Hematopoietic multipotent progenitor cell treated with erythropoietin and hydrocortisone succinate and interleukin-3 and kit ligand, for 15 days (in vitro differentiated cells): ENCODE measurements around the gene ALDH1L1.
"Not testable (repeated sequence)": the region's sequence is repeated elsewhere in the genome, so short reads cannot be mapped to it uniquely, and the experiment has no call there.

Source experiments
- DNase-seq: peaks from one replicate; pipeline ENCODE4 v3.0.0-alpha.2; 2015; ENCODE audit warnings: low spot score

The ALDH1L1 gene

DNA sequence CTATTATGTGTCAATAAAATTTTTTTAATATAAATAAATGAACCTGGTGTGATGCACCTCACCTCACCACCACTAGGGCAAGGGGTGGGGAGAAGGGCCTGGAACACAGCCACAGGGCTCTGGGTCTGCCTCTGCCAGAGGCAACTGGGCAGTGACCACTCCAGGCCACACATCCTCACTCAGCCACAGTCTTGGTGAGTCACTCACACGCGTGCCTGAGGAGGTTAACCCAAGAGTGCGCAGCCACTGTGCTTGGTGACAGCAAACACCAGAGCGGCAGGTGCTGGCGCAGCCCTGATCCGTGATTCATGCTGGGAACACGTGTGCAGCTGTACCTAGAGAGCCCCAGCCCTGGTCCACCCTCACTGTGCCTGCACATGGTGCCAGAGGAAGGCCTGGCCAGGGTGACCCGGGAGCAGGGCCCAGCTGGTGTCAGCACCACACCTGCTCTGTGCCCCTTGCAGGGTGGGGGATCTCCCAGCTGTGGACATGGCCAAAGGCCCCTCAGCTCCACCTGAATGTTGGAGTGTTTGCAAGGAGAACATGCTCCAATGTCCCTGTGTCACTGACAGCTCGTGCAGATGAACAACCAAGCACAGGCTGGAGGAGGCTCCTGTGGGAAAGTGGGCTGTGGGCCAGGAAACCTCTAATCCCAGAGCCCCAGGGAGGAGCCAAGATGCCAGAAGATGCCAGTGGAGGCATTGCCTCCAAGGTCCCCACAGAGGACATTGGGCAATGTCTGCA, 98.6 kb downstream of the ALDH1L1 start:
- DNase-seq, result no peak

DNA sequence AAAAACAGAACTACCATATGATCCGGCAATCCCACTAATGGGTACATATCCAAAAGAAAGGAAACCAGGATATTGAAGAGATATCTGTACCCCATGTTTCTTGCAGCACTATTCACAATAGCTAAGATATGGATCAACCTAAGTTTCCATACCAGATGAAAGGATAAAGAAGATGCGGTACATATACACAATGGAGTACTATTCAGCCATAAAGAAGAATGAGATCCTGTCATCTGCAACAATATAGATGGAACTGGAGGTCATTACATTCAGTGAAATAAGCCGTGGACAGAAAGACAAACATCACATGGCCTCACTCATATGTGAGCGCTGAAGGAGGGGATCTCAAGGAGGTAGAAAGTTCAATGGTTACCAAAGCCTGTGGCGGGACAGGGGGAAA, 99.4 kb downstream of the ALDH1L1 start:
- no peak for DNase-seq

DNA sequence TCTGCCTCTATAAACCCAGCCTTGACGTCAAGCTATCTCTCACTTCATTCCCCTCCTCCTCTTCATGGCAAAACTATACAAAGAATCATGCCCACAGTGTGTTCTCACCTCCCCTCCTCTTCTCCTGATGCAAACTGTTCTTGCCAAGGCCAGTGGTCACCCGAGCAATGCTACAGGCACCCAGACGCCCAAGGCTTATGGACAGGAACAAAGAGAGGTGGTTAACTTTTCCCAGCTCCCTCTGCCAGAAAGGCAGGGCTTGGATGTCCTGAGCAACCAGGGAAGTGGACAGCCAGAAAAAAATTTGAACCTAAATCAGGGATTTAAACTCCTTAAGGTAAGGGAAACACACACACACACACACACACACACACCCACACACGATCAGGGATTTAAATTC, 101.5 kb downstream of the ALDH1L1 start:
- no peak for DNase-seq

DNA sequence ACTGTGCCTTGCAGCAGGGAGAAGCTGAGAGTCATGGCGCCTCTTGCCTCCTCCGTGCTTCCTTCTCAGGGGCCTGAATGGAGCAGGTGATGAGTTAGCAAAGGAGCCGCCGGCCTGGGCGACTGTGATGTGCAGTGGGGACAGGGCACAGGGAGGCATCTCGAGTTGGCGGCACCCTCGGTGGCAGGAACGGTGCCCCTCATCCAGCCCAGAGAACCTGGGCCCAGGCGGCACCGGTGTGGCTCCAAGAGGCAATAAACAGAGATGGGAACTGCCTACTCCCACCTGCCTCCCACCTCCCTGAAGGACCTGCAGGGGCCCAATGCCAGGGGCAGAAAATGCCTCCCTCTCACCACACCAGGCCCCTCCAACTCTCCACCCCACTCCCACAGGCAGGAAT, 102.6 kb downstream of the ALDH1L1 start:
- DNase-seq, result no peak

DNA sequence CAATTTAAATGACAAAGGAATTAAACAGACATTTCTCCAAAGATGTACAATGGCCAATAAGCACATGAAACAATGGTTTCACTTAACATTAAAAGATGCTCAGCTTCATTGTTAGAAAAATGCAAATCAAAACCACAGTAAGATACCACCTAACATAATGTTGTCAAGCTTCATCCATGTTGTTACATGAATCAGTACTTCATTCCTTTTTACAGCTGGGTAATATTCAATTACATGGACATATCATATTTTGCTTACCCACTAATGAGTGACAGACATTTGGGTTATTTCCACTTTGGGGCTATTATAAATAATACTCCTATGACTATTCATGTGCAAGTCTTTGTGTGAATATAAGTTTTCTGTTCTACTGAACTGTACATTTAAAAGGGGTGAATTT, 104.2 kb downstream of the ALDH1L1 start:
- no peak for DNase-seq

DNA sequence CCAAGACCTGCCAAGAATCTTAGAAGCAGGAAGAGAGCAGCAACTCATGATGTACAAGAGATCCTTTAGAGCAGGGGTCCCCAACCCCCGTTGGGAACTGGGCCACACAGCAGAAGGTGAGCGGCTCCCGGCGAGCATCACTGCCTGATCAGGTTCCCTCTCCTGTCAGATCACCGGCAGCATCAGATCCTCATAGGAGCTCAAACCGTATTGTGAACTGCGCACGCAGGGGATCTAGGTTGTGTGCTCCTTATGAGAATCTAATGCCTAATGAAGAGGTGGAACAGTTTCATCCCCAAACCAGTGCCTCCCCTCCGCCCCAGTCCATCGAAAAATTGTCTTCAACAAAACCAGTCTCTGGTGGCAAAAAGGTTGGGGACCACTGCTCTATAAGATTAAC, 110.2 kb downstream of the ALDH1L1 start:
- no peak for DNase-seq

DNA sequence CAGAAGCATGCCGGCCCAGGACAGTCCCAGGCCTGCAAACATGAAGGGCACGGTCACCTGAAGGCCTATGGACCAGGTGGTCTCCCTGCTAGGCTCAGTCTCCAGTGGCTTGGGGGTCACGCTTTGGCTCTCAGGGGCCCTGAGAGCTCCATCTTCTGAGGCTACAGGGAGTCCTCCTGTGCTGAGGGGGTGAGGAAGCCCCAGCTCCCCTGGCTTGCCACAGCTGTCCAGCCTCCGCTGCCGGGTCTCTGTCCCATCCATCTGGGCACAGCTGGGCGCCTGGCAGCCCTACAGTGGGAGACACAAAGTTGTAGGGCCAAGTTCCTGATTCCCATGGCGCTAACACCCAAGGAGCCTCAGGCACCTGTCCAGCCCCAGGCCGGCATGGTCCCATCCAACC, 112.4 kb downstream of the ALDH1L1 start:
- no peak for DNase-seq

DNA sequence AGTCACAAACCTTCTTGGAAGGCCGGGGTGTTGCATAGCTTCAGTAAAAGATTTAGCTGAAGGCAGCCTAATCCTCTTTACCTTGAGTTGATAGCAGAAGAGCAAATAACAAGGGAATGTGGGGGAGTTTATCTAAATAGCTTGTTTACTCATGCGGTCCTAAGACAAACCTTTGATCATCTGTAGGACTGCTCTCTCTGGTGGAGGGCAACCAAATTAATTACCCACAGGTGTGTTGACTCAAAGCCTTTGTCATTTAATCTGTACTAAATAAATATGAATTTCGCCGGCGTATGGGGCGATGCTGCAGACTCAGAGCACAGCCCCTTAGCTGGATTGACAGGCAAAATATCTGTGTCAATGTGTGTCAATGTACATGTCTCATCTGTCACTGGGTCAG, 113.7 kb downstream of the ALDH1L1 start:
- not testable (repeated sequence) for DNase-seq

DNA sequence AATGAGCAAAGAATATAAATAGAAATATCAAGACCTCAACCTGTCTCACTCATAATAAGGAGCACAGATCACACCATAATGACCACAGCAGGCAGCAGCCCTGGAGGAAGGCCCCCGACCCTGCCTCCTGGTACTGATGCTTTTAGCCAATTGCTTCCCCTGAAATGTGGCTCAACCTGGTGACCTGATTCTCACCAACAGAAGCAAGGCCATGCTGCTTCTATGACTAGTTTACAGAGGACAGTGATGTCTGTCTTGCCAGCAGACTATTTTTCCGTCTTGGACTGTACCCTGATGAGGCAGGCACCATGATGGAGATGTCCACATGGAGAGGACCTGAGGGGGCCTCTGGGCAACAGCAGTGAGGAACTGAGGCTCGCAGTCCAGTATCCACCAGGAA, 114.5 kb downstream of the ALDH1L1 start:
- DNase-seq, result no peak

DNA sequence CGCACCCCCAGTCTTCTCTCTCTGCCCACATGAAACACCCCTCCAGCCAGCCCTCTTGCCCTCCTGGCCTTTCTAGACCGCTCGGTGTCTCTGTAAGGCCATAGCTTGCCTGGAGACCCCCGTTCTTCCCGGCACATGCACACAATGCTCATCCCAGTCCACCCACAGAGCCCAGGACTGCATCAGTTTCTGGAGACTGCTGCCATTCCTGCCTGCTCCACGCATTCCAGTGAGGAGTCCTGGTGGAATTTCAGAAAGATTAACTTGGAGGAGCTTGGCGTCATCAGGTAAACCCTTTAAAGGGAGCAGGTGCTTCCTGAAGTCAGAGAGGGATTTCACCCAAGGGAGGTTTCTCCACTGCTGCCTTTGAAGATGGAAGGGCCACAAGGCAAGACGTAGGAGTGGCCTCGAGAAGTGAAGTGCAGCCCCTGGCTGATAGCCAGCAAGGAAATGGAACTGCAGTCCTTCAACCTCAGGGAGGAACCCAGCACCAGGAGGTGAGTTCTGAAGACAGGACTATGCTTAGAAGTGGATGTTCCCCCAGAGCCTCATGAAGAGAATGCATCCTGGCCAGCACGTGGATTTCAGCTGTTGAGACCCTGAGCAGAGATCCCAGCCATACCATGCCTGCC, 115.6 kb downstream of the ALDH1L1 start:
- DNase-seq, result no peak

DNA sequence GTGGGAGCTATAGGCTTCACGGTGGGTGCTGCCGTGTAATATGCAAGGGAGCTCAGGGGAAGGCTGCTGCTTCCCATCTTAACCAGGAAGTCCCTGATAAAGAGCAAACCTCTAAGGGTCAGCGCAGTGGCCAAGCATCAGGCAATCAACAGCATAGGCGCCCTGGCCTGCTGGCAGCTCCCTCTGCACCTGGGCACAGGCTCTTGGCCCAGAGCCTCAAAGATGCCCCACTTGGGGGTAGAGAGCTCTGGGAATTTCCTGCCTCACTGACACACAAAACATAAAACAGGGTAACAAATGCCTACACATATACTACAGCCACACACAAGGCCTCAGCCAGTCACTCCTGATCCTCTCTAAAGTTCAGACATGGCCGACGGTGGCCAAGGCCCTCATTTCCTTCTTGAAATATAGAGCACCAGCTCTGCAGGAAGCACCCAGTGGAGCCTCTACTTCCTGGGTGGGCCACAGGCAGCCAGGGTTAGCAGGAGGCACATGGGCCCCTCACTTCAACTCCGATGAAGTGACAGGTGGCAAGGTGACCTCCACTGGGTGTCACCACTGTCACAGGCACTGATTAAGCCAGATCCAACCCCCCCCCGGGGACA, 116.9 kb downstream of the ALDH1L1 start:
- no peak for DNase-seq

DNA sequence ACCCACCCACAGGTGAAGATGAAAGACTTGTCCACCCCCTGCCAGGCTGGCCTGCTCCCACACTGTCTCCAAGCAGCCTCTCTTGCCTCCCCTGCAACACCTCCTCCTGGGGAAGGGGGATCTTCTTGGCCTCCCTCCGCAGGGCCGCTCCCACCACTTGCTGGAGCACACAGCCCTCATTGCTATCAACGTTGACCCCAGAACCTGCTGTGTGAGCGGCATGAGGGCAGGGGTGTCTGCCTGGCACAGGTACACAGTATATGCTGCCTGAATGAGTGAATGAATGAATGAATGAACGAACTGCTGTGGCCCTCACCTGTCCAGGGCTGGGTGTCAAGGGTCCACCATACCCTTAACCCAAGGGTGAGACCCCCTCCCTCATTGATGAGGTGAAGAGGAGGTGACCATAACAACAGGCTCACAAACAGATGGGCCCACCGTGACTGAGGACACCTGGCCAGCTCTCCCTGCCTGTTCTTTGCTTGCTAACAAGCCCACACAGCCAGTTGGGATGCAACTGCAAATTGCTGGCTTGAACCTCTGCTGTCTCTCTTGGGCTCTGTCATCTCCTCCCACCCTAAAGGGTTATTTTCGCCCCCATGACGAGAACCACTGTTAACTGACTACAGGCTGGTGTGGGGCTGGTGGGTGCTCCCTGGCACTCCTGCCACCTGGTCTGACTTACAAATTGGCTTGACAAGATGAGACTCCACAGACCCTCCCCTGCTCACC, 118.9 kb downstream of the ALDH1L1 start:
- no peak for DNase-seq

DNA sequence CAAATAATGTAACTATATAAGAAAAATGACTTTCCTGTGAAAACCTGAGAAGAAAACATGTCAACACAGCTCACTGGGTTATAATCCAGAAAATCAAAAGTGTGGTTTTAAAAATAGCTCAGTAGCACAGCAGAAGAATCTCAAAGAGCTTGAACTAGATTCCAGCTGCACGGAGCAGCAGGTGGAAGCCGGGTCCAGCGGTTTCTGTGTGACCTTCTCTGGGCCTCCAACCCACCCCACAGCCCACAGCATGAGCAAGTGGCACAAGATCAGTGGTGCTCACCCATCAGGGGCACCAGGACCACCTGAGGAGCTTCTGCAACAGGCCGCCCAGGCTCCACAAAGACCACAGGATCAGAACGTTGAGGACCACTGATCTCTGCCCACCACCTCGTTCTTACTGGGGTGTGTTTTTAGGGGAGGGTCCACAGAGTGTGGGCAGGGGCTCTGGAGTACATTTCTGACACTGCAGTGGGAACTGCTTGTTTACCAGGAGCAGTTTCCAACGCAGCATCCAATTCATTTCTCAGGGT, 119.7 kb downstream of the ALDH1L1 start:
- no peak for DNase-seq

DNA sequence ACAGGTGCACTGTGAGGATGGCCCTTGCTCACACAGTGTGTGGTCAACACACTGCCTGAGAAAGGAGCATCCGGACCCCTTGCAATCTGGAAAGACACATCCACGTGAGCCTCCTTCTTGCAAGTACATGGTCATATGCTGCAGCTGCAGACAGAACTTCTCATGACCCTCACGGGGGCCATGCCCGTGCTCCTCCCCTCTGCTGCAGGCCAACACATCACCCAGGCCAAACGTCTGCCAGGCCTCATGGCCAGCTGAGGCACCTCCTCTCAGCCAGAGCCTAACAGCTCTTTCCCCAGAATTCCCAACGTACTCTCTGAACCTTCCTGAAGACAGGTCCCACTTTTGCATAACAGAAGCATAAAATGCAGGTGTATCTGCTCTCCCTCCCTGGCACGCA, 121.7 kb downstream of the ALDH1L1 start:
- no peak for DNase-seq

DNA sequence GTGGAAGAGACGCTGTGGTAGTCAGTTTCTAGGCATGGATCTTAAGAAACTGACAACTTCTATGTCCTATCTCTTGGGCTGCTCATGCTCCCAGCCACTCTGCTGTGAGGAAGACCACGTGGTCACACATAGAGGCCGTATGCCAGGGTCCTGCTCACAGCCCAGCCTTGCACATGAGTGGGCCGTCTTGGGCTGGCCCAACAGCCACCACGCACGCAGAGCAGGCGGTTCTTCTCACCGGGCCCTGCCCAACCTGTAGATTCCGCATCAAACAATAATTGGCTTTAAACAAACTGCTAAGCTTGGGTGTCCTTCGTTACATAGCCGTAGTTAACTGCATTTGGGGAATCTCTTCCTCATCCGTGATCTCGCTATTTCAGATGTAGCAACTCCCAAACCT, 122.5 kb downstream of the ALDH1L1 start:
- DNase-seq, result no peak

DNA sequence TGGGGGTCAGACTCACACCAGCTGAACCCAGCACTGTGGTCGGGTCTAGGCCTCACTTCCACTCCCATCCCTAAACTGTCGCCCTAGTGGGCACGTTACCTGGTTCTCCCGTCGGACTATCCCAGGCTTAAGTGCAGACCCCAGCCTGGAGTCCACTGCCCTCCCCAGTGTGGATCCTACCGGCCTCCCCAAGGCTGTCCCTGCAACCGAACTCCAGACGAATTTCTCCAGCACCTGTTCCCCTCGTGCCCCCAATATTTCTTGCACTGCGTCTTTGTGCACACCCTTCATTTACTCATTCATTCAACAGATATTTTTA, 122.9 kb downstream of the ALDH1L1 start:
- no peak for DNase-seq

DNA sequence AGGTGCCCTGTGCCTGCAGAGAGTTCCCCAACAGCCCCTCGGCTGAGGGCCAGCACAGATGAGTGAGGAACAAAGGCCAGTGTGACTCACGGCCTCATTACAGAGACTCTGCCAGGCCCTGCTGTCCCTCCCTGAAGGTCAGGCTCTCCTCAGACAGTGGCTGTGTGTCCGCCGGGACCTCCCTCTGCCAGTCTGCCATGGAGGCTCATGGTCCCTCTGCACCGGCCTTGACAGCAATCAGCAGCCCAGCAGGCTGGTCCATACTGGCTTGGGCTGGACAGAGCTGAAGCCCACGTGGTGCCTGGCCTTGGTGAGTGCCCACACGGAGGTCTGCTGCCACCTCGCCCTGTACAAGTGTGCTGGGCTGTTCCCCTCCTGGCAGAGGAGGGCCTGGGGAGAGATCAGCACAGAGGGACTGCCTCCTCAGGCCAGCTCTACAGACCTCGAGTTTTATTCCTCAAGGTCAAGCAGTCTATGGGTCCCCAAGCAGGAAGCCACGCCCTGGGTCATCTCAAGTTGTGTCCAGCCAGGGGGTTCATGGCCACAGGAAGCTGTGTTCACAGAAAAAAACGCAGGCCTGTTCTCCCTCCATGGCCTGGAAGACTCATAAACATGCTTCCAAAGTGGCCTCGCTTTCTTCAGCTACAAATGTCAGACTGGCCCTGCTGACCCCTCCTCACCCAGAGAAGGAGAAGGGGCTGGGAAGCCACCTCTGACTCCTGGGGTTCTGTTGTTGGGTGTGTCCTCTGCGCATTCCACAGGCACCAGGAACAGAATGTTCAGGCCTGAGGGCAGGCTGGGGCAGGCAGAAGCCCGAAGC, 123.5 kb downstream of the ALDH1L1 start:
- no peak for DNase-seq

DNA sequence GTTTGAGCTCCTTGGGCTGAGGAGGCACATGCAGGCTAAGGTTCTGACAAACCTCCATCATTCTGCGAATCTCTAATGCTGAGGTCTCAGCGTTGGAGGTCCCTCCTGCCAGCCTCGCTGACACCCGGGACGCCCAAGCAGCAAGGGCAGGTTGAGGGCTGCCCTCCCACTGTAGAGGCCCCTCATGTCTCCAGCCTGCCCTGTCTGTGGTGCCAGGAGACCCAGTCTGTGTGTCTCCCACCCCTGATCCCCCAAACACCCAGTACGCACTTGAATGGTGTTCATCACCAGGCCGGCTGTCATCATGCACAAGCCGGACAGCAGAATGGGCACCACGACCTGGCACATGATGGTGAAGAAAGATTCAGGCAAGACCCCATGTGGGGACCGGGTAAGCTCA, 124.3 kb downstream of the ALDH1L1 start:
- DNase-seq, result no peak

DNA sequence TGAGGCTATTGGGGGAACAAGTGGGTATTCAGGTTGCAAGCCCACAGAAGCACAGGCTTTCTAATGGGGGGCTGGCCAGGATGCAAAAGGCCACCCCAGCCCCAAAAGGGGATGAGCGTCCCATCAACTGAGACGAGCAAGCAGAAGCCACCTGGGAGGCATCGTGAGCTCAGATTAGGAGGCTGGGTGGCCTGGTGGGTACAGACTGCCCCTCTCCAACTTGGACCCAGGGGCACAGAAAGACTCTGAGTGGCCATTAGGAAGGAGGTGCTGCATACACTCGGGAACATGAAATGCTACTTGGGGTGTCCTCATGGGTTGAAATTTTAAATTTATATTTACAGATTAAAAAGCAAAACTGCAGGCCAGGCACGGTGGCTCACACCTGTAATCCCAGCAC, 125.5 kb downstream of the ALDH1L1 start:
- no peak for DNase-seq

DNA sequence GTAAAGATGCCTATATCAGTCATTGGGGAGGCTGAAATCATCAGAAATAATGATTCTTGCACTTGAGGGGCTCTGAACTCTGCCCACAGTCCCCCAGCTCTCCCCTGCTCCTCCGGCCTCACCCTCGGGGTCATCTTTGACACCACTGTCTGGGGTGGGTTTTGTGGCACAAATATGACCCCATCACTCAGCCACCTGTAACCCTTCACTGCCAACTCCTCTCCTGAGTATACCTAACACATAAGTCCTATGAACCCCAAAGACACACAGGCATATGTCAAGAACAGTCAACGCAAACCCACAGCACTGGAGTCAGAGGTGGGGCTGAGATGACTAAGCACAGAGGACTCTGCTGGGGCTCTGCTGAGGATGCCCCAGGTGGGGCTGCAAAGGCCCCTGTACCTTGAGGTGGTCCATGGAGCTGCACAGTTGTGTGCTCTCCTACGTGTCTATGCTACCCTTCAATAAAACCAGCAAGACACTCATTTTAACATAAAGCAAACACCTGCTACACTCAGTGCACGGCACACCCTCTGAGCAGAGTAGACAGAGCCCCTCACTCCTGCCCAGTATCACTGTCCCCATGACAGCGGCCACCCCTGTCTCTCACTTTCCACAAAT, 126.3 kb downstream of the ALDH1L1 start:
- DNase-seq, result no peak
